WTC11 (cell line): Measurements from ENCODE around the gene LASP1NB.
"Not testable (repeated sequence)": the region's sequence is repeated elsewhere in the genome, so short reads cannot be mapped to it uniquely, and the experiment has no call there.

Experiments
- ATAC-seq: fragments of 200-7000 bp; cut with Tn5 transposase; 2 replicates; pipeline ENCODE4 v1.10.0; 2021; ENCODE audit warnings: mild to moderate bottlenecking, moderate library complexity
- CTCF ChIA-PET: fragments of 300-600 bp; sonication (Branson Sonifier 250); formaldehyde crosslinking; loops from one replicate; lab custom pipeline; 2021; ENCODE audit warnings: antibody characterized with exemption; lab: Charles Lee
- POLR2A ChIA-PET: fragments of 350-600 bp; sonication (Branson Sonifier 250); formaldehyde crosslinking; loops from one replicate; lab custom pipeline; 2021; ENCODE audit warnings: antibody characterized with exemption; lab: Charles Lee
- DNase-seq: peaks from one replicate; pipeline ENCODE4 v3.0.0; 2021; ENCODE audit warnings: low spot score
- H3K27ac Mint-ChIP-seq: 2 replicates; pipeline ENCODE4 v1.8.0; 2021; ENCODE audit warnings: mixed read lengths
- H3K27me3 Mint-ChIP-seq: 2 replicates; pipeline ENCODE4 v1.8.0; 2021; ENCODE audit warnings: low read depth, mild to moderate bottlenecking, moderate library complexity, mixed read lengths
- H3K36me3 Mint-ChIP-seq: 2 replicates; pipeline ENCODE4 v1.8.0; 2021; ENCODE audit warnings: mixed read lengths
- H3K4me1 Mint-ChIP-seq: 2 replicates; pipeline ENCODE4 v1.8.0; 2022; ENCODE audit warnings: mixed read lengths
- H3K4me3 Mint-ChIP-seq: 2 replicates; pipeline ENCODE4 v1.8.0; 2021; ENCODE audit warnings: mild to moderate bottlenecking, moderate library complexity, mixed read lengths
- H3K9me3 Mint-ChIP-seq: 2 replicates; pipeline ENCODE4 v1.8.0; 2021; ENCODE audit warnings: mixed read lengths
- EMX1 ChIP-seq: fragments of 250-450 bp; sonication (Bioruptor Pico); IDR thresholded peaks from 2 replicates; pipeline ENCODE4 v1.8.0; 2021; ENCODE audit warnings: mild to moderate bottlenecking
- JUN ChIP-seq: sonication (generic); formaldehyde crosslinking; IDR thresholded peaks from 2 replicates; pipeline ENCODE4 v1.8.0; 2023; ENCODE audit warnings: mild to moderate bottlenecking, missing genetic modification reagents
- PRRX2 ChIP-seq: fragments of 250-450 bp; sonication (Bioruptor Pico); IDR thresholded peaks from 2 replicates; pipeline ENCODE4 v1.8.0; 2021; ENCODE audit warnings: mild to moderate bottlenecking
- SMAD3 ChIP-seq: sonication (generic); formaldehyde crosslinking; IDR thresholded peaks from 2 replicates; pipeline ENCODE4 v1.8.0; 2022; ENCODE audit warnings: missing genetic modification reagents, mild to moderate bottlenecking, borderline replicate concordance
- TP53 ChIP-seq: sonication (generic); formaldehyde crosslinking; IDR thresholded peaks from 2 replicates; pipeline ENCODE4 v1.8.1; 2023; ENCODE audit warnings: mild to moderate bottlenecking, missing genetic modification reagents
- ZNF671 ChIP-seq: fragments of 250-450 bp; sonication (Bioruptor Pico); IDR thresholded peaks from 2 replicates; pipeline ENCODE4 v1.8.0; 2021; ENCODE audit warnings: mild to moderate bottlenecking

Gene LASP1NB

GRCh38 chr17:38920374-38921291 lies 4.8 kb upstream of the LASP1NB start:
- Mint-ChIP-seq H3K27ac (no peak overlapping the region; the same call in 1 of the 2 replicates), H3K4me3 (no peak overlapping the region), H3K9me3 (no peaks in the 10 kb centered on the region), H3K36me3 (peaks cover 15% of the 10 kb centered on the region), H3K27me3 (no peaks in the 10 kb centered on the region), H3K4me1 (peaks cover 29% of the 10 kb centered on the region)
- ATAC-seq (no peak), DNase-seq (no peak)
- ChIA-PET POLR2A (no interaction called here), CTCF (no interaction called here)
- TF ChIP-seq TP53 (no peak), SMAD3 (CRISPR knock-in tag) (no peak)
- TF ChIP-seq, all 79 proteins: peak for 0

DNA sequence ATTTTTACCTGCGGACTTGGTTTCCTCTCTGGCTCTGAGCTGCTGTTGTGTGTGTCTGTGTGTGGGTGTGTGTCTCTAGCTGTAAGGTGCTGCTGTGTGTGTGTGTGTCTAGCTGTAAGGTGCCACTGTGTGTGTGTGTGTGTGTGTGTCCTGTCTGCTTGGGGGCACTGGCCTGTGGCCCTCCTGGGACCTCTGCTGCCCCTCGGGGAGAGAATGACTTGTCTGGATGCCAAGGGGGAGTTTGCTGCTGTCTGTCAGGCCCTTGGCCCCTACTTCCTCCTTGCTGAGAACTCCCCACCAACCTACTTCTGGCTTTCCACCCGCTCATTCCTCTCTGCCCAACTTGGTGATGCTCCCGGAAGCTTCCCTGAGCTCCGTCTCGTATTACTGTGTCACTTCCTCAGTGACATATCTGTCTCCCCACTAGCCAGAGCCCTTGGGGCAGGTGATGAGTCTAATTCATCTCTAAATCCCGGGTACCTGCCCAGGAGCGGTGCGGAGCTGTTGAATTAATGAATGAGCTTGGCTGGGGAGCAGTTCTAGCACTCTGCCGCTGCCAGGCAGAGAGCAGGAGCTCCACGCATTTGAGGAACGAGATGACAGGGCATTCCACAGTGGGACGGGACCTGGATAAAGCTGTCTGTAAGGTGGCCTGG lies 3.5 kb upstream of the LASP1NB start:
- DNase-seq (no peak), ATAC-seq (no peak)
- H3K9me3 Mint-ChIP-seq: no peaks in the 10 kb centered on the region
- no peak overlapping the region for H3K4me3 Mint-ChIP-seq
- H3K4me1 Mint-ChIP-seq: peaks cover 38% of the 10 kb centered on the region
- TF ChIP-seq JUN (CRISPR knock-in tag): no peak
- peaks cover 11% of the 10 kb centered on the region; the same call in 1 of the 2 replicates for H3K36me3 Mint-ChIP-seq
- H3K27me3 Mint-ChIP-seq: no peaks in the 10 kb centered on the region; the same call in 1 of the 2 replicates
- peak overlapping the region; percentile 75 for H3K27ac Mint-ChIP-seq
- ChIA-PET POLR2A (interaction anchor here (1.6 kb wide), 1 partner anchor 72 kb away, joined by 4 read pairs; no protein-coding TSS in a partner anchor), CTCF (interaction anchor here (0.9 to 4.1 kb wide), 13 partner anchors 9 to 253 kb away, joined by 3 to 28 read pairs (median 4); partner anchors contain the start of genes FBXO47 and PLXDC1)

DNA sequence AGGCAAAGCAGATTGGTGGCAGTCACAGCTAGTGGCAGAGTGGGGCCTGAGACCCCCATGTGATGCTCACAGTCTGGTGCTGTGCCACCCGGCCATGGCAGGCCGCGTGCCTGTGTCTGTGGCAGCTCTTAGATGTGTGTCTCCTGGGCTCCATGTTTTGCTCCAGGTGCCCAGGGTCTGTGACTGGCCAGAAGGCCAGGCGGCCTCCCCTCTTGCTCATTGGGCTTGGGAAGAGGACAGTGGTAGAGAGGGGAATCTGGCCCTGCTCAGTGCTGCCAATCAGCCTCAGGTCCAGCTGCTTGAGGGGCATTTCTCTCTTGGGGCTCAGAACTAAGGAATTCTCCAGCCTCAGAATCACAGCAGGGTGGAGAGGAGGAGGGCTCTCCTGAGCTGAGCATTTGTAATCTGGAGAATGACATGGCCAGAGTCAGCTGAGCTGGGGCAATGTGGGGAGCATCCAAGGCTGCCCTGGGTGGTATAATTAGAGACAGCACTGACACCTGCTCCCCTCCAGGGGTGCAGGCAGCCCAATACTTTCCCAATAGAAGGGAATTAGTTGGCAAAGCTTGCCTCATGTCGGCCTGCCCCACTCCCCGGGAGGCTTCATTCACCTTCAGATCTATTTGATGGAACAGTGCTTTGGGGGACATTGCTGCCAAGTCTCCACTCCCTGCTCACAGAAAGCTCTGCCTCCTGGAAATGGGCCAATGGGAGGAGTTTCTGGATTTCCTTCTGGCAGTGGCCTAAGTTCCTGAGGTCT lies 2.7 kb upstream of the LASP1NB start:
- peak; percentile 53 for DNase-seq
- POLR2A ChIA-PET: interaction anchor here (0.8 to 1.6 kb wide), 3 partner anchors 9 to 73 kb away, joined by 3 to 4 read pairs (median 3); no protein-coding TSS in a partner anchor
- H3K27ac Mint-ChIP-seq: peak overlapping the region; percentile 45; the same call in 1 of the 2 replicates

DNA sequence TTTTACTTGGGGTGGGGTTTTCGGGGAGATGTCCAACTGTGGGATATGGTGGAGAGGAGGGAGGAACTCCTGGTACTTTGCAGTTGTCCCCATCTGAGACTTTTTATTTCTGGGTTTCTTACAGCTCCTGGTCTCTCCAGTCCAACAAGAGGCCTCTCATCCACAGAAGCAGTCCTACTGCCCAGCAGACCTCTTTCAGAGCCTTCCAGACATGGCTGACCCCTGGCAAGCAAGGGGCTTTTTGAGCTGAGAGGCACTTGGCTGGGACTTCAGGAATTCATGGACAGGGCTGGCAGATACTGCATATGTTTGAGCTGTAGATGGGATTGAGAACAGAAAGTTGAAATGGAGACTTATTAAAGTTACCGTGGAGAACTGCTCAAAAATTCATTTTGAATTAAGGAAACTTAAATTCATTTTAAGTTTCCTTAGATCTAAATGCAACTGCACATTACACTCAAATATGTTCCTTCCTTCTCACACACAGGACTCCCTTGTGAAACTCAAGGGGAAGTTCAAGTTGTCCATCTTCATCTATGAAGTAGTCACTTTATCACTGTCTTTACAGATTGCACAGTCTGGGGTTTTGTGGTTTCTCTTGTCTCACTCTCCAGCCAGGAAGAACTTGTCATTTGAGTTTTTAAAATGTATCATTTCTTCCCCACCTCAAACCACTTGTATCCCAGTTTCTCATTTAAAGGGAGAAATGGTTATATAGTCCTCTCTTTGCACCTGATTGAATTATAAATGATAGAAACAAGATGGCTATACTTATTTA lies 1.1 kb downstream of the LASP1NB start:
- peaks cover 4% of the 10 kb centered on the region for H3K36me3 Mint-ChIP-seq
- ChIA-PET POLR2A (interaction anchor here (0.6 to 1.5 kb wide), 3 partner anchors 57 to 107 kb away, joined by 3 to 8 read pairs (median 3); partner anchors contain the start of genes LASP1 and RPL23), CTCF (interaction anchor here (0.6 to 2.7 kb wide), 8 partner anchors 13 to 248 kb away, joined by 3 to 18 read pairs (median 7); partner anchors contain the start of genes FBXO47 and LASP1)
- DNase-seq: no peak
- H3K4me3 Mint-ChIP-seq: peak overlapping the region; percentile 27; the same call in 1 of the 2 replicates
- H3K9me3 Mint-ChIP-seq: peaks cover 3% of the 10 kb centered on the region
- no peak for TF ChIP-seq ZNF671
- H3K4me1 Mint-ChIP-seq: peaks cover 35% of the 10 kb centered on the region
- no peaks in the 10 kb centered on the region; the same call in 1 of the 2 replicates for H3K27me3 Mint-ChIP-seq
- H3K27ac Mint-ChIP-seq: peak overlapping the region; percentile 63
- ATAC-seq: no peak

More for the DNA sequence above, 2.7 kb upstream of the LASP1NB start:
- ATAC-seq: peak; percentile 55
- Mint-ChIP-seq H3K4me3 (no peak overlapping the region), H3K9me3 (no peaks in the 10 kb centered on the region), H3K27me3 (no peaks in the 10 kb centered on the region; the same call in 1 of the 2 replicates), H3K36me3 (peaks cover 11% of the 10 kb centered on the region; the same call in 1 of the 2 replicates), H3K4me1 (peaks cover 38% of the 10 kb centered on the region)
- CTCF ChIA-PET: interaction anchor here (0.8 to 4.1 kb wide), 24 partner anchors 10 to 252 kb away, joined by 3 to 28 read pairs (median 4); partner anchors contain the start of genes FBXO47, LASP1 and PLXDC1
- TF ChIP-seq PRRX2 (CRISPR knock-in tag): no peak
- 0 out of 2 replicates have a peak, but pooled peaks have one; percentile 37 for TF ChIP-seq EMX1 (CRISPR knock-in tag)

- H3K27ac Mint-ChIP-seq, POLR2A ChIA-PET, CTCF ChIA-PET, H3K9me3 Mint-ChIP-seq, ATAC-seq, DNase-seq, H3K36me3 Mint-ChIP-seq, H3K27me3 Mint-ChIP-seq, H3K4me3 Mint-ChIP-seq: not testable (repeated sequence)
- peaks cover 12% of the 10 kb centered on the region for H3K4me1 Mint-ChIP-seq
Measured at GRCh38 chr17:38930782-38931181, 5.4 kb downstream of the LASP1NB start.

GRCh38 chr17:38933962-38934361 lies 8.5 kb downstream of the LASP1NB start:
- not testable (repeated sequence) for ATAC-seq, H3K4me3 Mint-ChIP-seq
- peaks cover 11% of the 10 kb centered on the region for H3K4me1 Mint-ChIP-seq

More at GRCh38 chr17:38933962-38934361, 8.5 kb downstream of the LASP1NB start:
- ChIA-PET CTCF (interaction anchor here (0.7 kb wide), 1 partner anchor 49 kb away, joined by 3 read pairs; no protein-coding TSS in a partner anchor), POLR2A (interaction anchor here (0.6 kb wide), 1 partner anchor 186 kb away, joined by 7 read pairs; no protein-coding TSS in a partner anchor)
- not testable (repeated sequence) for H3K27ac Mint-ChIP-seq, H3K36me3 Mint-ChIP-seq, H3K27me3 Mint-ChIP-seq, H3K9me3 Mint-ChIP-seq, DNase-seq
